A549 treated with dexamethasone at 1 μM for 4 hours (cell line): ENCODE measurements around the gene KCTD19. TPM values are rescaled to one million over a fixed set of nuclear protein-coding genes. Genes with fewer than 3 reads are reported as not detected.

Experiments
- total RNA-seq: library from RNA; stranded (reverse); fragments of 200-300 nt; extraction: Qiagen RNA extraction; gene quantifications from 5 replicates; pipeline ENCODE4 v1.2.3, GENCODE V29; 2022

The KCTD19 gene
- total RNA-seq = 0.11 to 0.47 TPM (median 0.34 TPM) in 5 replicates

GRCh38 chr16:67326472-67327309 is at the start of gene KCTD19, which contains the start of gene LRRC36:
Gene KCTD19 (minus strand): TSS chr16:67326741. CDS start chr16:67326707, 34 bp downstream.
Gene LRRC36 (plus strand): TSS chr16:67326815. CDS start chr16:67326863, 48 bp downstream.

DNA sequence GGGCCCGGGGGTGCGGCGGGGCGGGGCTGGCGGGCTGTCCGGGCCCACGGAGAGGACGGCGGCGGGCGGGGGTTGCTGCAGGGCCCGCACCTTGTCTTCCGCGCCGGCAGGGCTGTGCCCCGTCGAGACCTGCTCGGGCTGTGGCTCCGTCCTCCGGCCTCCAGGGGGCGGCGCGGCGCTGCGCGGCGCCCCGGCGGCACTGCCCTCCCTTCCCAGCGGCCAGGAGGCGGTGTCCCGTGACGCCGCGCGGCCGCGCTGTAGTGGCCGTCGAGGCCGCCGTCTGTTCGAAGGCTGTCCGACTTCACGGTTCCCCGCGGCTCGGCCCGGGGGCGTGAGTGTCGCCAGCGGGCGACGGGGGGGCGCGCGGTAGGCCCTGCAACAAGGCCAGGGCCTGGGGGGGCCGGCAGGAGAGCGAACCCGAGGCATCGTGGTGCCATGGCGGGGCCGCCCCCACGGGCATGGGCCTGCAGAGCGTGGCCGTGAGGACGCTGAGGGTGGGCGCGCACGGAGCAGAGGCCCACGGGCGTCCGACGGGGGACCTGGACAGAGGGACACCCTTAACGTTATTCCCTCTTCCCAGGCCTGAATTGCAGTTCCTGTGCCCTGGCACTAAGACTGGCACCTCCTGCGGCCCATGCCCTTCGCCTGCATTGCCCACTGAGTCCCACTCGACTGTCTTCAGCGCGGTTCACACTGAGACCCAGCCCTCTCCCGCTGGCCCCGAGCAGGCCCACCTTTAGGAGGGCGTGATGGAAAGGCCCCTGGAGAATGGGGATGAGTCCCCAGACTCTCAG is 47.0 kb downstream of the KCTD19 start, which contains the start of gene PLEKHG4:
TSS of gene PLEKHG4 (plus strand) at position 237 of the 794 bp plus-strand sequence. CDS start at position 750, 513 bp downstream.

DNA sequence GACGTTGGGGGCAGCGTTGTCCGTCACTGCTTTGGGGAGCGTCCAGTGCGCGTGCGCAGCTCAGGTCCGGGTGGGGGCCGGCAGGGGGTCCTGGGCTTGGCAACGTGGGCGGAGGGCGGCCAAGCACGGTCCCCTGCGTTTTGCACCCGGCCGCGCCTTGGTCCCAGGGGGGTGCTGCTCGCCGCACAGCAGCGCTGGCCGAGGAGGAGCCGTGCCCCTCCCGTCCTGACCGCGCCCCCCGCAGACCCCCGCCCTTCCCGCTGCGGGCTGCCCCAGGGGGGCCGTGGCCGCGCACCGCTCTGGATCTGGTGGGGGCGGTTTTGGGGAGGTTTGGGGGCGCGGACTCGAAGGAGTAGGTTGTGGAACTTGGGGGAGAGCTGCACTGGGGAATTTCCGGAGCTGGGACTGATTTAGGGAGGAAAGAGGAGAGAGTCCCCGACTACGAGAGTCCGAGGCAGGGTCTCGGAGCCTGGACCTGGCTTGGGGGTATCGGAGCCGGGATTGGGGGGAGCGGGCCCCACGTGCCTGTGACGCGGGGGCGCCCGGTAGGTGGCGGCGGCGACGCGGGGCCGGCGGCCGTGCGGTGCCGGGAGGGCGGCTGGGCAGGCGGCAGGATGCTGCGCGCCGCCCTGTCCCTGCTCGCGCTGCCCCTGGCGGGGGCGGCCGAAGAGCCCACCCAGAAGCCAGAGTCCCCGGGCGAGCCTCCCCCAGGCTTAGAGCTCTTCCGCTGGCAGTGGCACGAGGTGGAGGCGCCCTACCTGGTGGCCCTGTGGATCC is 78.0 kb downstream of the KCTD19 start, which contains the start of gene SLC9A5:
TSS of gene SLC9A5 (plus strand) at position 579 of the 777 bp plus-strand sequence. CDS start at position 615, 36 bp downstream.

GRCh38 chr16:67247192-67248072 is 79.1 kb downstream of the KCTD19 start, which contains the start of gene FHOD1:
Gene FHOD1 (minus strand): TSS chr16:67247481. CDS start chr16:67247410, 71 bp downstream.

Other genes with a start within 250 kb of the KCTD19 start
- 24.4 to 28.0 TPM (median 26.4 TPM) in 5 replicates for gene PHAF1, start 216.8 kb downstream of the KCTD19 start, total RNA-seq
- 7.6 to 11.4 TPM (median 9.6 TPM) in 5 replicates for gene B3GNT9, start 175.7 kb downstream of the KCTD19 start, total RNA-seq
- 16.3 to 19.9 TPM (median 17.7 TPM) in 5 replicates for gene TRADD, start 166.8 kb downstream of the KCTD19 start, total RNA-seq
- 4.8 to 9.2 TPM (median 6.8 TPM) in 5 replicates for gene FBXL8, start 166.8 kb downstream of the KCTD19 start, total RNA-seq
- 9.6 to 17.0 TPM (median 14.8 TPM) in 5 replicates for gene HSF4, start 162.0 kb downstream of the KCTD19 start, total RNA-seq
- 95.9 to 112 TPM (median 105 TPM) in 5 replicates for gene NOL3, start 156.2 kb downstream of the KCTD19 start, total RNA-seq
- 4.4 to 8.0 TPM (median 6.2 TPM) in 5 replicates for gene MATCAP1, start 142.8 kb downstream of the KCTD19 start, total RNA-seq
- gene EXOC3L1, start 136.6 kb downstream of the KCTD19 start, total RNA-seq = 0.05 to 0.21 TPM (median 0.06 TPM) in 5 replicates
- 77.3 to 103 TPM (median 101 TPM) in 5 replicates for gene E2F4, start 134.6 kb downstream of the KCTD19 start, total RNA-seq
- 0.59 to 1.7 TPM (median 0.98 TPM) in 5 replicates for gene ELMO3, start 127.6 kb downstream of the KCTD19 start, total RNA-seq
- 77.9 to 91.6 TPM (median 80.0 TPM) in 5 replicates for gene TMEM208, start 99.6 kb downstream of the KCTD19 start, total RNA-seq
- 31.3 to 53.0 TPM (median 49.4 TPM) in 5 replicates for gene FHOD1, start 79.3 kb downstream of the KCTD19 start, total RNA-seq
- gene SLC9A5, start 77.8 kb downstream of the KCTD19 start, total RNA-seq = 0.87 to 1.7 TPM (median 1.4 TPM) in 5 replicates
- 10.1 to 14.2 TPM (median 12.5 TPM) in 5 replicates for gene PLEKHG4, start 47.2 kb downstream of the KCTD19 start, total RNA-seq
- 0.11 to 0.14 TPM in 2 of 5 replicates, not detected in the others for gene LRRC36, start 74 bp upstream of the KCTD19 start, total RNA-seq
- gene TPPP3, start 66.8 kb upstream of the KCTD19 start, total RNA-seq = 9.2 to 13.3 TPM (median 12.4 TPM) in 5 replicates
- 4.6 to 7.4 TPM (median 5.5 TPM) in 5 replicates for gene ZDHHC1, start 89.7 kb upstream of the KCTD19 start, total RNA-seq
- 1.6 to 3.3 TPM (median 2.4 TPM) in 5 replicates for gene HSD11B2, start 104.4 kb upstream of the KCTD19 start, total RNA-seq
- gene ATP6V0D1, start 154.4 kb upstream of the KCTD19 start, total RNA-seq = 103 to 118 TPM (median 107 TPM) in 5 replicates
- 0.13 TPM in 1 of 5 replicates, not detected in the others for gene AGRP, start 156.8 kb upstream of the KCTD19 start, total RNA-seq
- 36.3 to 42.3 TPM (median 38.6 TPM) in 5 replicates for gene RIPOR1, start 202.1 kb upstream of the KCTD19 start, total RNA-seq
- 32.2 to 41.6 TPM (median 39.0 TPM) in 5 replicates for gene CTCF, start 235.8 kb upstream of the KCTD19 start, total RNA-seq